Gastroesophageal sphincter (tissue), 3 donors: ENCODE data around the gene SLFN11.

Source experiments
- CTCF ChIP-seq, 4 experiments: fragments of 200-600 bp in 2 of 4; fragments of 450-650 bp in 2 of 4; sonication (generic) in 1 of 4; IDR thresholded peaks; one replicate each; pipeline ENCODE4 v1.5.1; 2017 to 2019; ENCODE audit warnings: antibody characterized with exemption in 4 of 4, mild to moderate bottlenecking in 2 of 4, moderate library complexity in 2 of 4
- POLR2A ChIP-seq, 2 donors: fragments of 450-650 bp; IDR thresholded peaks; one replicate each; pipeline ENCODE4 v1.6.1; 2017; ENCODE audit warnings: antibody characterized with exemption in 2 of 2, mild to moderate bottlenecking in 2 of 2, moderate library complexity in 1 of 2
- POLR2AphosphoS5 ChIP-seq: sonication (generic); formaldehyde crosslinking; IDR thresholded peaks from one replicate; pipeline ENCODE4 v1.6.1; 2017; ENCODE audit warnings: antibody characterized with exemption

GRCh38 chr17:35414247-35414646 lies 40.8 kb upstream of the SLFN11 start:
- TF ChIP-seq POLR2AphosphoS5, result no peak
- TF ChIP-seq POLR2A (IDR thresholded peaks at IDR 0.05), result no peak
- no peak for TF ChIP-seq CTCF (IDR thresholded peaks at IDR 0.05)
